Neural cell (in vitro differentiated cells): ENCODE data around the gene GSE1. TPM values are rescaled to one million over a fixed set of nuclear protein-coding genes. Genes with fewer than 3 reads are reported as not detected.

Experiments used
- H2AFZ ChIP-seq: fragments of 200-600, 300-800 bp; sonication (generic), shearing (Covaris generic); 2 replicates; pipeline ENCODE4 v1.6.0; 2014; ENCODE audit warnings: low read depth, mild to moderate bottlenecking, antibody characterized with exemption, low read length, moderate library complexity
- H3F3A ChIP-seq: fragments of 200-600 bp; shearing (Covaris generic); 2 replicates; pipeline ENCODE4 v1.6.1; 2016; ENCODE audit warnings: mild to moderate bottlenecking, moderate library complexity, mixed read lengths, antibody characterized with exemption, low read length; ENCODE audit not compliant: insufficient read depth, poor library complexity, severe bottlenecking
- H3K27ac ChIP-seq: fragments of 200-600, 300-800 bp; sonication (generic), shearing (Covaris generic); 2 replicates; pipeline ENCODE4 v1.5.1; 2014; ENCODE audit warnings: mild to moderate bottlenecking, low read length, moderate library complexity
- H3K27me3 ChIP-seq: fragments of 300-800, 200-600 bp; sonication (generic), shearing (Covaris generic); 2 replicates; pipeline ENCODE4 v1.6.0; 2014; ENCODE audit warnings: mild to moderate bottlenecking, low read depth, low read length, moderate library complexity; ENCODE audit not compliant: insufficient read depth
- H3K36me3 ChIP-seq: fragments of 300-800, 200-600 bp; sonication (generic), shearing (Covaris generic); 2 replicates; pipeline ENCODE4 v1.5.1; 2014; ENCODE audit warnings: mild to moderate bottlenecking, antibody characterized with exemption, low read length, moderate library complexity; ENCODE audit not compliant: insufficient read depth
- H3K4me2 ChIP-seq: fragments of 300-800, 200-600 bp; sonication (generic), shearing (Covaris generic); 2 replicates; pipeline ENCODE4 v1.6.0; 2014; ENCODE audit warnings: mild to moderate bottlenecking, low read length
- H3K4me3 ChIP-seq: fragments of 300-800, 200-600 bp; sonication (generic), shearing (Covaris generic); 2 replicates; pipeline ENCODE4 v1.5.1; 2014; ENCODE audit warnings: mild to moderate bottlenecking, low read length, moderate library complexity
- H3K79me2 ChIP-seq: fragments of 200-600 bp; shearing (Covaris generic); replicated peaks from 2 replicates; pipeline ENCODE4 v1.6.0; 2014; ENCODE audit warnings: mild to moderate bottlenecking, low read length, moderate library complexity; ENCODE audit not compliant: insufficient read depth
- H3K9ac ChIP-seq: fragments of 300-800, 200-600 bp; sonication (generic), shearing (Covaris generic); 2 replicates; pipeline ENCODE4 v1.6.1; 2016; ENCODE audit warnings: mild to moderate bottlenecking, low read length, mixed read lengths
- H3K9me2 ChIP-seq: fragments of 200-600 bp; shearing (Covaris generic); 2 replicates; pipeline ENCODE4 v1.6.1; 2016; ENCODE audit warnings: mild to moderate bottlenecking, low read length, mixed read lengths; ENCODE audit not compliant: insufficient read depth
- H3K9me3 ChIP-seq: fragments of 200-600, 300-800 bp; sonication (generic), shearing (Covaris generic); 2 replicates; pipeline ENCODE4 v1.6.1; 2016; ENCODE audit warnings: mild to moderate bottlenecking, mixed run types, low read length, moderate library complexity, mixed read lengths
- H4K20me1 ChIP-seq: fragments of 200-600 bp; shearing (Covaris generic); 2 replicates; pipeline ENCODE4 v1.6.1; 2016; ENCODE audit warnings: mild to moderate bottlenecking, mixed run types; ENCODE audit not compliant: insufficient read depth
- EP300 ChIP-seq: fragments of 450-650 bp; conservative IDR thresholded peaks from 2 replicates; pipeline ENCODE4 v1.6.1; 2014; ENCODE audit warnings: antibody characterized with exemption, mild to moderate bottlenecking, moderate library complexity; ENCODE audit not compliant: poor library complexity, severe bottlenecking
- EZH2 ChIP-seq: fragments of 200-600, 300-800 bp; shearing (Covaris generic), sonication (generic); IDR thresholded peaks from 2 replicates; pipeline ENCODE4 v1.6.1; 2014; ENCODE audit warnings: antibody characterized with exemption, low read length, borderline replicate concordance, mild to moderate bottlenecking; ENCODE audit not compliant: insufficient read depth, poor library complexity, severe bottlenecking
- MXI1 ChIP-seq: fragments of 450-650 bp; conservative IDR thresholded peaks from 2 replicates; pipeline ENCODE4 v1.6.1; 2014; ENCODE audit warnings: antibody characterized with exemption, mild to moderate bottlenecking; ENCODE audit not compliant: poor library complexity, severe bottlenecking
- POLR2AphosphoS5 ChIP-seq: IDR thresholded peaks from 2 replicates; pipeline ENCODE4 v1.6.1; 2012
- RAD21 ChIP-seq: fragments of 450-650 bp; conservative IDR thresholded peaks from 2 replicates; pipeline ENCODE4 v1.6.1; 2014; ENCODE audit warnings: antibody characterized with exemption, mild to moderate bottlenecking, moderate library complexity
- REST ChIP-seq: IDR thresholded peaks from 2 replicates; pipeline ENCODE4 v1.6.1; 2012; ENCODE audit warnings: borderline replicate concordance
- SMC3 ChIP-seq: fragments of 450-650 bp; conservative IDR thresholded peaks from 2 replicates; pipeline ENCODE4 v1.6.1; 2014; ENCODE audit warnings: antibody characterized with exemption, mild to moderate bottlenecking, moderate library complexity; ENCODE audit not compliant: poor library complexity
- TAF1 ChIP-seq: IDR thresholded peaks from 2 replicates; pipeline ENCODE4 v1.6.1; 2012; ENCODE audit warnings: low read depth
- polyA plus RNA-seq: library from polyadenylated mRNA; depleted of rRNA; stranded (reverse); fragments of >200 nt; gene quantifications from 2 replicates; pipeline ENCODE4 v1.2.3, GENCODE V29; 2014
- TF ChIP-seq, protein P1 (sequence below): fragments of 450-650 bp; IDR thresholded peaks from 2 replicates; pipeline ENCODE4 v1.5.1; 2014; ENCODE audit warnings: antibody characterized with exemption, mild to moderate bottlenecking, moderate library complexity; ENCODE audit not compliant: poor library complexity, severe bottlenecking

Gene GSE1
- polyA plus RNA-seq, 1 donor from 2014 or later = 35.6 TPM

DNA sequence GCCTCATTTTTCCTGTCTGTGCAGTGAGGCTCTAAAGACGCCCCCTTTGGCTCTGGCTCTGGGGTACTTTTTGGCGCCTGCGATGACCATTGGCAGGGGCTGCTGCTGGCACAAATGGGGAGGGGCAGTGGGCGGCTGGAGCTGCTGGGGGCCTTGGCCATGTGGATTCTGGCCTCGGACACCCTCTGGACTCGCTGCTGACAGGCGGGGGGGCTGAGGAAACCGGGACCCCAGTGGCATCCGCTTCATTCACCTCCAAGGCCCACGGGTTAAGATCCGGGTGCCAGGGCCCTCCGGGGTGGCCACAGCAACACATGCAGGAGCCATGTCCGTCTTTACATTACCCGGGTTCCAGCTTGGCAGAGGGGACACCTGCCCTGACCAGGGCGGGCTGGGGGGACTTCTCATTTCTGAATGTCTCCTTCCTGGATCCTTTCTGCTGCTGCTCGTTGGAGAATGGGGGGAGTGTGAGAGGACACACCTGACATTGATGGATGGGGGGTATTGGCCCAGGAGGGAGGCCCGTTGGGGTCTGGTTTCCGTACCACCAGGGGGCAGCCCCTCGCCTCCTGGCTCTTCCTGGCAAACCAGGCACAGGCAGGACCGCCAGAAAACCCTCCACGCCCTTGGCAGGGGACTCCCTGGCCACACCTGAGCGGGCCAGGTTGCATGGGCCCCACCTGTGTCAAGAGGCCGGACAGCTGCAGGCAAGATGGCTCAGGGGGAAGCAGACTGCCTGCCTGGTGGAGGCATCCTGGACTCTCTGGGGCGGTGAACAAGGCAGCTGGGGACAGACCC lies 21.8 kb downstream of the GSE1 start:
- H3K36me3 ChIP-seq = no peaks in the 10 kb centered on the region
- peaks cover 43% of the 10 kb centered on the region for H3K79me2 ChIP-seq
- no peaks in the 10 kb centered on the region for H3K9me3 ChIP-seq
- no peaks in the 10 kb centered on the region for H3F3A ChIP-seq
- H3K4me2 ChIP-seq = no peak overlapping the region
- H3K27me3 ChIP-seq = no peaks in the 10 kb centered on the region
- H3K9ac ChIP-seq = no peak overlapping the region
- no peaks in the 10 kb centered on the region for H3K9me2 ChIP-seq
- H2AFZ ChIP-seq = no peak overlapping the region
- no peak overlapping the region for H3K4me3 ChIP-seq
- no peak overlapping the region for H3K27ac ChIP-seq
- TF ChIP-seq REST (no peak), TAF1 (no peak), EP300 (no peak), POLR2AphosphoS5 (no peak), EZH2 (no peak), SMC3 (no peak), RAD21 (no peak), MXI1 (no peak)
- TF ChIP-seq, protein P1, sequence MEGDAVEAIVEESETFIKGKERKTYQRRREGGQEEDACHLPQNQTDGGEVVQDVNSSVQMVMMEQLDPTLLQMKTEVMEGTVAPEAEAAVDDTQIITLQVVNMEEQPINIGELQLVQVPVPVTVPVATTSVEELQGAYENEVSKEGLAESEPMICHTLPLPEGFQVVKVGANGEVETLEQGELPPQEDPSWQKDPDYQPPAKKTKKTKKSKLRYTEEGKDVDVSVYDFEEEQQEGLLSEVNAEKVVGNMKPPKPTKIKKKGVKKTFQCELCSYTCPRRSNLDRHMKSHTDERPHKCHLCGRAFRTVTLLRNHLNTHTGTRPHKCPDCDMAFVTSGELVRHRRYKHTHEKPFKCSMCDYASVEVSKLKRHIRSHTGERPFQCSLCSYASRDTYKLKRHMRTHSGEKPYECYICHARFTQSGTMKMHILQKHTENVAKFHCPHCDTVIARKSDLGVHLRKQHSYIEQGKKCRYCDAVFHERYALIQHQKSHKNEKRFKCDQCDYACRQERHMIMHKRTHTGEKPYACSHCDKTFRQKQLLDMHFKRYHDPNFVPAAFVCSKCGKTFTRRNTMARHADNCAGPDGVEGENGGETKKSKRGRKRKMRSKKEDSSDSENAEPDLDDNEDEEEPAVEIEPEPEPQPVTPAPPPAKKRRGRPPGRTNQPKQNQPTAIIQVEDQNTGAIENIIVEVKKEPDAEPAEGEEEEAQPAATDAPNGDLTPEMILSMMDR = no peak
- peaks cover 4% of the 10 kb centered on the region for H4K20me1 ChIP-seq

DNA sequence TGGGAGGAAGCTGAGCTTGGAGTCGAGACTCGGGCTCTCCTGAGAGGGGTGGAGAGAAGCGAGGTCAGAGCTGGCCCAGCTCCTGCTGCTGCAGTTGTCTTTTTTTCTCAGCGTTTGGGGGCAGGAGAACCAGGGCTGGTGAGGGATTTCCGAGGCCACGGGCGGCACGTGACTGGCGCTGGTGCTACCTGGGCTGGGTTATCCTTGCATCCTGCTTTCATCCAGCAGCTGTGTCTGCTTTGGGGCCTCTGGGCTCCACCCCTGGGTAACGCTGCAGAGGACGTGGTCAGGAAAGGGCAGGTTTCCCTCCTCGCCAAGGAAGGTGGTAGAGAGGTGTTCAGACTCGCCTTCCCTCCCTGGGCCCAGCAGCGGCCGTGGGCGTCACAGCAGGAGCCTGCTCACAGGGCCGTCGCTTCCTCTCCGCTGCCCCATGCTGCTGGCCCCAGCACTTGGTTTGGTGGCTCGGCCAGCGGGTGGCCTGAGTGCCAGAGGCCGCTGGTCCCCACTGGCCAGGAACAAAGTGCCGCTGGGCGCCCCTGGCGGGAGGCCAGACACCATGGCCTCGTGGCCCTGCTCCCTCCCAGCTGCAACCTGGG lies 22.5 kb downstream of the GSE1 start:
- no peak overlapping the region for H3K4me2 ChIP-seq
- H3K27me3 ChIP-seq = no peaks in the 10 kb centered on the region
- H3F3A ChIP-seq = no peaks in the 10 kb centered on the region
- no peaks in the 10 kb centered on the region for H3K36me3 ChIP-seq
- H3K79me2 ChIP-seq = peaks cover 36% of the 10 kb centered on the region
- no peak overlapping the region for H3K27ac ChIP-seq
- no peaks in the 10 kb centered on the region for H3K9me3 ChIP-seq
- H4K20me1 ChIP-seq = peaks cover 4% of the 10 kb centered on the region
- TF ChIP-seq SMC3 = no peak
- no peak for TF ChIP-seq EP300
- TF ChIP-seq, protein P1 = no peak
- no peak for TF ChIP-seq RAD21
- TF ChIP-seq MXI1 = no peak
- no peak for TF ChIP-seq REST
- no peak for TF ChIP-seq POLR2AphosphoS5
- TF ChIP-seq EZH2 = no peak
- no peak for TF ChIP-seq TAF1
- H3K9ac ChIP-seq = no peak overlapping the region
- no peak overlapping the region for H3K4me3 ChIP-seq
- H2AFZ ChIP-seq = no peak overlapping the region
- H3K9me2 ChIP-seq = no peaks in the 10 kb centered on the region
